ENCODE data around the gene ADGRV1.

Gene ADGRV1

GRCh38 chr5:90644132-90644531, 85.5 kb downstream of the ADGRV1 start:
- no peak overlapping the region for H3K4me3 ChIP-seq (replicated peaks; ENCODE audit: insufficient read depth, low read length)
- no peak overlapping the region for H3K27ac ChIP-seq (replicated peaks)
- no peak for DNase-seq (ENCODE audit: low read depth in 1 of 2, low spot score in 1 of 2)
- TF ChIP-seq REST (IDR thresholded peaks at IDR 0.05; ENCODE audit: insufficient replicate concordance, low read depth) (no peak), GABPA (IDR thresholded peaks at IDR 0.05; ENCODE audit: low read depth) (no peak), CTCF (IDR thresholded peaks at IDR 0.05; ENCODE audit: insufficient read depth, low read length) (no peak)
- no peaks in the 10 kb centered on the region for H3K27me3 ChIP-seq (ENCODE audit: insufficient read depth, poor library complexity, severe bottlenecking)

GRCh38 chr5:90645024-90645610, 86.5 kb downstream of the ADGRV1 start:
- TF ChIP-seq GABPA (IDR thresholded peaks at IDR 0.05; ENCODE audit: low read depth) (no peak), CTCF (IDR thresholded peaks at IDR 0.05; ENCODE audit: insufficient read depth, low read length) (no peak), SPI1 (IDR thresholded peaks at IDR 0.05; ENCODE audit: borderline replicate concordance, low read depth) (no peak), POLR2AphosphoS5 (IDR thresholded peaks at IDR 0.05; ENCODE audit: low read depth) (no peak), REST (IDR thresholded peaks at IDR 0.05; ENCODE audit: insufficient replicate concordance, low read depth) (no peak)
- Histone ChIP-seq H3K4me3 (replicated peaks; ENCODE audit: insufficient read depth, low read length) (no peak overlapping the region), H3K27ac (replicated peaks) (no peak overlapping the region), H3K27me3 (ENCODE audit: insufficient read depth, poor library complexity, severe bottlenecking) (no peaks in the 10 kb centered on the region)
- no peak for DNase-seq (ENCODE audit: low read depth in 1 of 2, low spot score in 1 of 2)

- no peaks in the 10 kb centered on the region for H3K27me3 ChIP-seq (ENCODE audit: insufficient read depth, poor library complexity, severe bottlenecking)
- TF ChIP-seq REST (IDR thresholded peaks at IDR 0.05; ENCODE audit: insufficient replicate concordance, low read depth), result no peak
- no peak for TF ChIP-seq GABPA (IDR thresholded peaks at IDR 0.05; ENCODE audit: low read depth)
- TF ChIP-seq CTCF (IDR thresholded peaks at IDR 0.05; ENCODE audit: insufficient read depth, low read length), result no peak
- TF ChIP-seq SPI1 (IDR thresholded peaks at IDR 0.05; ENCODE audit: borderline replicate concordance, low read depth), result no peak
- TF ChIP-seq POLR2AphosphoS5 (IDR thresholded peaks at IDR 0.05; ENCODE audit: low read depth), result no peak
- H3K4me3 ChIP-seq (replicated peaks; ENCODE audit: insufficient read depth, low read length), result no peak overlapping the region
Observed at GRCh38 chr5:90650767-90651166, 92.2 kb downstream of the ADGRV1 start.

More at GRCh38 chr5:90650767-90651166, 92.2 kb downstream of the ADGRV1 start:
- no peak overlapping the region for H3K27ac ChIP-seq (replicated peaks)
- no peak for DNase-seq (ENCODE audit: low read depth in 1 of 2, low spot score in 1 of 2)

All from HL-60 (cell line).